KBM-7 (cell line): ENCODE data around the gene H2AZ1.
"Not testable (repeated sequence)": the region's sequence is repeated elsewhere in the genome, so short reads cannot be mapped to it uniquely, and the experiment has no call there.

Experiments
- DNase-seq: peaks from one replicate; pipeline ENCODE4 v3.0.0-alpha.2; 2015
- in situ Hi-C: fragments of 300-500 bp; cut with MboI; formaldehyde crosslinking; loops from 2 replicates; pipeline ENCODE4 v1.14.3; 2020; ENCODE audit warnings: low sequenced_read_pairs, low pct_unique_long_range_greater_than_20kb, mixed read lengths

H2AZ1 gene

DNA sequence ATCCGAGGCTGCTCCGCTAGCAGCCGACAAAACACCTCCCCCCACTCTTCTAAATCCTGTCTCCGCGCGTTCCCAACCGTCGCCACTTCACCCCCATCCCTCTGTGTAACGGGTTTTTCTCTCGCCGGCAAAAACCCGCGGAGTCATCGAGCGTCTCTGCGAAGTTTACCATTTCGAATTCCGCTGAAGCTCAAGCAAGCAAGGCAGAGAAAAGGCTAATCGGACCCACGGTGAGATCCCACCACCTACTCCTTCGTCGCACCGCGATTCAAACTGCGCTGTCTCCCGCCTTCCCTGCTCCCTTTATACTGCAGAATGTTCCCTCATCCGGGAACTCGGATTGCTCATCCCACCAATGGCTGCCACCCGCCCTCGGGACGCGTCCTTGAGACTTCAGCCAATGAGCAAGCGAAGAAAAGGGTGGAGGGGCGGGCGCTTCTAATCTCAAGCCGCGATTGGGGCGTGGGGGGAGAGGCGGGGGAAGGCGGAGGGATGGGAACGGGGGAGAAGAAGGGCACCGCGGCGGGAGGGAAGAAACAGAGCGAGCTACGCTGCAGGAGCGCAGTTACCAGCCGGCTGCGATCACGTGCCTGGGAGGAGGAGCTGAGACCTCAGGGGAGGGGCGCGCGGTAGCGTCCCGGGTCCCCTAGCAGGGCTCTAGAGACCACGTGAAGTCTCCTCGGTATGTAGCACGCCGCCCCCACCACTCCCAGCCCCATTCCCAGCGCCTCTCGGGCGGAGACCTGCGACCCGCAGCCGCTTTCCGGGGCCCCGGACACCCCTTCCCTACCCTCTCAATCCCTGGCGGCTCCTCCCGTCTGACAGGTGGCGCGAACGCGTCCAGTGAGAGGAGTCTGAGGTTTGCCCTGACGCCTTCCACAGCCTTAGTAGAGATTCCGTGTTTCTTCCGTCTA, at the start of gene H2AZ1:
H2AZ1 (minus strand) TSS at position 277 of the 914 bp plus-strand sequence; CDS start at position 172, 105 bp downstream.
- DNase-seq = peak; percentile 95
- in situ Hi-C loops = no loop called here

DNA sequence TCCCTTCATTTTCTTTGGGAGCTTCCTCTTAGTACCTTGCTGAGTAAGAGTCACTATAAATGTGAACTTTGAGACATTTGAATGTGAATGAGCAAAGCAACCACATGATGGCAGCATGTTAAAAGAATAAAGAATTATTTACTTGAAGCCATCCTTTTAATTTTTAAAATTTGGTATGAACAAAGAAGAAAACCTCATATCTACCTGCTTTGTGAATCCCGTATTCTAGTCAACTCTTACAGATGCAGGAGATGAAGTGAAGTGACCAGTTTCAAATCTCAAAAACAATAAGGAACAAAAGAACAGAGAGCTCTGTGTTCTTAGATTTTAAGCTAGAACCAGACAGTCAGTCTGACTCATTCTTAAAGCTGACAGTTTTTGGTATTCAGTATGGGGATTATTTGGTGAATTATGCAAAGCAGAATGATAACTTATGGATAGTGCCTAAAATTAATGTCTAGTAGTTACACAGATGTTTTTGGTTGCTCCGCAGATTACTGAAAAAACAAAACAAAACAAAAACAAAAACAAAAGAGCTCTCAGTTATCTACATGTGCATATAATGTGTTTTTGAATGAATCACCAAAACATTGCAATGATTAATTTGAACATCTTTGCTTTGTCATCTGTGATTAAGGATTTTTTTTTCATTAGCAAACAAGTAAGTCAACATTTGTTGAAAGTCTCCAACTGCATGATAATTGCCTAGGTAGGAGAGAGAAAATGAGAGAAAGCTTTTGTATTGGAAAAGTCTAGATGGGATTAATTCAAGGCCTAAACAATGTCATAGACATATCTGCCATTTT, 48.2 kb upstream of the H2AZ1 start:
- peak; percentile 15 for DNase-seq

DNA sequence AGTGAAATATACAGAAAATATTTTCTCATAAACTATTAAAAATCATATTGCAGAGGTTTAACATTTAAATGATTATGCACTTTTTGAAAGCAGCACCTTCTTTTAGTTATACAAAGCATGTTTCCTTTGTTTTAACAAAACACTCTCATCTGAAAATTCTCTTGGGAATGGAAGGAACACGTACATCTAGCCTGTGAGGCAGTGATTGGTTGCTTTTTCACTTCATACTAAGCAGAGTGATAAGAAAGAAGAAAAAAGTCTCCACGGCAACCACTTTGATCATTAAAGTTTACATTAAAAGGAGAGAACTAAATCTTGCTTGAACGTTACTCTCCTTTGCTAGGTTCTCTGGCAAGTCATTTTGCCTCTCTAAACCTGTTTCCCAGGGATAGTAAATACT, 41.7 kb upstream of the H2AZ1 start:
- in situ Hi-C loops = no loop called here
- no peak for DNase-seq

More for the DNA sequence above, 48.2 kb upstream of the H2AZ1 start:
- in situ Hi-C loops = no loop called here

DNA sequence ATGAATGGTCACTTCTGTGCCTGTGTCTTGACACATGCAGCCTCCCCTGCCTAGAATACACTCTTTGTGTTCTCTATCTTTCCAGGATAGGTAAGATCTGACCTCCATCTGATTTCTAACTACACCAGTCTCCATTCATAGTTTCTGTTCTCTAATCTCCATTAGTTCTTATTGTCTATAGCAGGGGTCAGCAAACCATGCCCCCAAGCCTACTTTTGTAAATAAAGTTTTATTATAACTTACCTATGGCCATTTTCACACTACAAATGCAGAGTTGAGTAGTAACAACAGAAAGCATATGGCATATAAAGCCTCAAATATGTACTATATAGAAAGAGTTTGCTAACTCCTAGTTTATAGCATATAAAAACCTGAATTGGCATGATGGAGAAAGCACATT, 37.6 kb upstream of the H2AZ1 start:
- in situ Hi-C loops = no loop called here
- DNase-seq = no peak

DNA sequence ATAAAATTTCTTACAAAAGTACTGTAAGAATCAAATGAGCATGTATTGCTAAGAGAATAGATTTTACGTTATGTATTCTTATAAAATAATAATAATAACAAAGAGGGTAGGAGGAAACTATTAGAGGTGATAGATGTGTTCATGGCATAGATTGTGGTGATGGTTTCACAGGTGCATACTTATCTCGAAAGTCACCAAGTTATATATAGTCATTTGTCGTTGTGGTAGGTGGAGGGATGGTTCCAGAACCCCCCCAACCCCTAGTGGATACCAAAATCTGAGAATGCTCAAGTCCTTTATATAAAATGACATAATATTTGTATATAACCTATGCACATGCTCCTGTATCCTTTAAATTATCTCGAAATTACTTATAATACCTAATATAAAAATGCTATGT, 36.7 kb upstream of the H2AZ1 start:
- in situ Hi-C loops = no loop called here
- DNase-seq = no peak

DNA sequence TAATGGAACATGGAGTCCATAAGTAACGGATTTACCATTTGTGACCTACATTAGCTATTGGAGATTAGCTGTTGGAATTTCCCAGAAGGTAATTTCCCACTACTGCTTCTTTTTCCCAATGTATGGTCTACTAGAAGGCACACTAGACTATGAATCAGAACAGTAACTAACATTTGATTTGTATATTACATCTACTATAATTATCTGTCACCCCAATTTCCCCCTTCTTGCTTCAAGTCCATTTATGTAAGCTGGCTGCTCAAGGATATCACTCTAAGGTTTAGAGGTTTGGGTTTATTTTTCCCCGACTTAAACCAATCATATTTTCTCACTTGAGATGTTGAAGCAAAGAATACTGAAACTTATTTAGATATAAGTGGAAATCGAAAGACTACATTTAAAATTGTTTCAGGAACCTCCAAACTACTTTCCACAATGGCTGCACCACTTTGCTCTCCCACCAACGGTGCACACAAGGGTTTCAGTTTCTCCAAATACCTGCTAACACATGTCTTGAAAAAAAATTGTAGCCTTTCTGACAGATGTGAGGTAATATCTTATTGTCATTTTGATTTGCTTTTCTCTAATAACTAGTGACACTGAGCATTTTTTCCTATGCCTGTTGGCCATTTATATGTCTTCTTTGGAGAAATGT, 33.3 kb upstream of the H2AZ1 start:
- DNase-seq = no peak
- in situ Hi-C loops = no loop called here

DNA sequence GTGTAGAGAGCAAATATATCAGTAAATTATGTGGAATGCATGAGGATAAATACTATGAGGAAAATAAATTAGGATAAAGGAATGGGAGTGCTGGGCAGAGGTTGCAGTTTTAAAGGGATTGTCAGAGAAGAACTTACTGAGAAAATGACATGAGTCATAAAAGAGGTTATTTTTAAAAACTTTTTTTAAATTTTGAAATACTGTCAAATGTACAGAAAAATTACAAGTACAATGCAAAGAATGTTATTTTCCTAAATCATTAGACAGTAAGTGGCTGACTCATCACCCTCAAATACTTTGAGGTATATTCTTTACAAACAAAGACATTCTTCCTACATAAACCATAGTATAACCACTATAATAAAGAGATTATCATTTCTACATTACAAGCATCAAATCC, 29.8 kb upstream of the H2AZ1 start:
- no peak for DNase-seq
- in situ Hi-C loops = no loop called here

DNA sequence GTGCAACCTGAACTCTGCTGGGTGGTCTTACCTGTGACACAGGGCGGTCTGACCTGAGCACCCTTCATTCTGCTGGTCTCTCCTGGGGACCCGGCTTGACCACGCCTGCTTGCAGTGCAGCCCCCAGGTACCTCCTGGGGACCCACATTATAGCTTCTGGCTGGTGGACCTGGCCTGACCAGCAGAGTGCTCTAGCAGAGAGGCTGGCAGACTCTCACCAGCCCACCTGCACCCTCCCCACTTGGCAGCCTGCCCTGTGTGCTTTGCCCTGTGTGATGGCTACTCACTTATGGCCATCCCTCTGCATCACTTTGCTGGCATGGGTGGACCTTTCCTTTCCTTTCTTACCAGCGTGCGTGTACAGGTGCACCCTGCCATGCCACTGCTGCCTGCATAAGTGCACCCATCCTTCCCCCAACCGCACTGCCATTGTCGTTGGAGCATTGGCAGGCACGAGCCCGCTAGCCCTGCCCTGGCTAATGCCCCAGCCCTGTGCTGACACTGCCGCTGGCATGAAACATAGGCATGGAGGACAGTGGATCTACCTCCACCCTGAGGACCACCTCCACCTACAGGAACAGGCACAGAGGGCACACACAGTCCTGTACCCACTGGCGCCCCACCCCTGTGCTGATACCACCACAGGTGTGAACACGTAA, 21.5 kb upstream of the H2AZ1 start:
- in situ Hi-C loops = no loop called here
- no peak for DNase-seq

DNA sequence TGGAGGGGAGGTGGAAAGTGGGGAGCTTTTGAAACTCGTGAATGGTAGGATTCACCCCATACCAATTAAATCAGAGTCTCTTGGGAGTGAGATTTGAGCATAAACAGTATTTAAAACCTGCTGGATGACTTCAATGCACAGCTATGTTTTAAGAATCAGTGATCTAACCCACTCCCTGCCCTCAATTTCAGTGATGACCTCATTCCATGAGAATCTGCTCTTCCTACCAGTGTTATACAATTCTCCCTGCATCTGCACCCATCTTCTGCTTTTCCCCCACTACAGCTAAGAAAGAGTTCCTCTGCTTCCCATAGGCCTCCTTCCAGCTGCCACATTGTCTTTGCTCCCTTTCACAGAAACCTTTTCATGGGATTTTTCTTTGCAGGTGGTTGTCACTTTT, 18.3 kb upstream of the H2AZ1 start:
- in situ Hi-C loops = no loop called here
- no peak for DNase-seq

DNA sequence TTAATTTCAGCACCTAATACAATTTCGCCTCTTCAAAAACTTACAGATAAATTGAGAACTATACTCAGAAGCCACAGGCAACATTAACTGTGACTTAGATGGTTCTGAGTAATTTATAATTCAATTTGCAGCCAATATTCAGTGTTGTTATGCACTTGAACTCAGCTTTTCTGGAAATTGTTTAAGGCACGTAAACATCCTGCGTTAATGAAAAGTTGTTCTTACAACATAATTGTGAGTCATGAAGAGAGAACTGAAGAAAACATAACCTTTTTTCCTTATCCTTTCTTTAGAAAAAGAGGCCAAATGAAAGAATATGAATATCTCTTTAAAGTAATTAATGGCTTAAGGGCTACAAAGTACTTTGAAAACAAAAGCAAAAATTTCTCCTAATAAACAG, 16.6 kb upstream of the H2AZ1 start:
- in situ Hi-C loops = no loop called here
- DNase-seq = no peak

DNA sequence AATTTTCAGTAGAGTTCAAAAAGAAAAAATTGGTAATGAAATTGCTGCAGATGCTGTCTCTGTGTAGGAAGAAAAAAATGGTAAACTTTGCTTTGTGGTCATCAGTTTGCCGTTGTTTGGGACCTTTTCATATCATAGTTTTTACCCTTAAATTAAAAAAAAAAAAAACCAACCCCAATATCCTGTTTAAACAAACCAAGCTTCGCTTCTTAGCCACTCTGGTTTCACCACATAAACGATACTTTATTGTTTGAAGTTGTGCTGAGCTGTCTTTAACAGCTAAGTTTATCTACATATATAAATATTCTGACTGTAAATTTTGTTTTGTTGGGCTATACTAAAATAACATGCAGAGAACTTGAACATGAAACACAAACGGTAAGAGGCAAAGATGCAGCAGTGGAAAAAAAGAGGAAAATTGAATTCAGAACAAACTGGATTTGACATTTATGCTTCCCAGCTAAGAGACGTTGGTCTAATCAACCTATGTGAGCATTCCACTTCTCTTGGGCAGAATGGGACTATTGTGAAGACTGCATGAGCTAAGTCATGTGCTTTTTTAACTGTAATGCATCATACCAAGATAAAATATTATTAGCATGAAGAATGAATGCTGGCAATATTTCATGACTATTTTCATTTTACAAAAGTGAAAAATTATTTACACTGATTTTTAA, 15.7 kb upstream of the H2AZ1 start:
- no peak for DNase-seq
- in situ Hi-C loops = no loop called here

DNA sequence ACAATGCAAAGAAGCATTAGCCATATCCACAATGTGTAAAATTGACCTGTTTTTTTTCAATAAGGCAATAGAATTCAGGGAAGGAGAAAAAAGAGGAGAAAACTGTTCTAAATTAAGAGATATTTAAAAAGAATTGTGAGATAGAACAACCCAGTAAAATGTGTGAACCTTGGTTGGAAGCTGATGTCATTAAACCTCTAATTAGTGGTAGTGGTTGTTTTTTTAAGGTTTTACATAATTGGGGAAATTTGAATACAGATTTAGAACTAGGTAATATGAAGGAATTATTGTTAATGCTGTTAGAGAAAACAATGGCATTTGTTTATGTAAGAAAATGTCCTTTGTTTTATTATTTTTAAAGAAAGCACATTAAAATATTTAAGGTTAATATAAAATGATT, 15.1 kb upstream of the H2AZ1 start:
- in situ Hi-C loops = no loop called here
- DNase-seq = no peak

DNA sequence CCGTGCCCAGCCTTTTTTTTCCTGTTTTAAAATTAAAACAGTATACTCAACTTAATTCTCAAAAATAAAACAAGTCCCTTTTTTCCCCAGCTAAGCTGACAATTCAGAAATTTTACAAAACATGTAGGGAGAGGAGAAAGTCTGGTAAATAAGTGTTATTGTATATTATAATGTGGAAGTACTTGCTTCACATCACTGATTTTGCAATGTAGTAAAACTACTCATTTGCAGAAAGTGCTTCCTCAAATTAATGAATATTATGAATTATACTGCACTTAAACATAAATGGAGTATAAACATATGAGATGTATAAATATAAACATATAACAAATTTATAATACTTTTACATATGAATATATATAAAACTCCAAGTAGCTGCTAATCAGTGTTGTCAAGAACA, 11.6 kb upstream of the H2AZ1 start:
- no peak for DNase-seq
- in situ Hi-C loops = no loop called here

DNA sequence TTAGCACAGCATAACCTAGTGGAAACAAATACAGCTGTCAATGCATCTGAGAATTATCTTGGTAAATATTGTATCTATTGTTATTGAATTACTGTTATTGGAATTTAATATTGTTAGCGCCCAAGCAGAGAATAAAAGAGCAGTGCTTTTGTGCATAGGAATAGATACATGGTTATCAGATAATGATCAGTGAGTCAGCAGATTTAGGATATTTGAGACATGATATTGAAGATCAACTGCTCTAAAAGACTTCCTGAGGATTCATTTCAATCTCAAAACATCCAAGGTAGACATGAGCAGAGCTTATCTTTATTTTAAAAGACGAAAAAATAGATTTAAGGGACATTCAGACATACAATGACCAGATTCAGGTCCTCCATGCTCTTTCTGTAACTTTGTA, 10.6 kb upstream of the H2AZ1 start:
- in situ Hi-C loops = no loop called here
- no peak for DNase-seq

DNA sequence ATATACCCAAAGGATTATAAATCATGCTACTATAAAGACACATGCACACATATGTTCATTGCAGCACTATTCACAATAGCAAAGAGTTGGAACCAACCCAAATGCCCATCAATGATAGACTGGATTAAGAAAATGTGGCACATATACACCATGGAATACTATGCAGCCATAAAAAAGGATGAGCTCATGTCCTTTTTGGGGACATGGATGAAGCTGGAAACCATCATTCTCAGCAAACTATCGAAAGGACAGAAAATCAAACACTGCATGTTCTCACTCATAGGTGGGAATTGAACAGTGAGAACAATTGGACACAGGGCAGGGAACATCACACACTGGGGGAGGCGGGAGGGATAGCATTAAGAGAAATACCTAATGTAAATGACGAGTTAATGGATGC, 8.1 kb upstream of the H2AZ1 start:
- in situ Hi-C loops, DNase-seq: not testable (repeated sequence)

DNA sequence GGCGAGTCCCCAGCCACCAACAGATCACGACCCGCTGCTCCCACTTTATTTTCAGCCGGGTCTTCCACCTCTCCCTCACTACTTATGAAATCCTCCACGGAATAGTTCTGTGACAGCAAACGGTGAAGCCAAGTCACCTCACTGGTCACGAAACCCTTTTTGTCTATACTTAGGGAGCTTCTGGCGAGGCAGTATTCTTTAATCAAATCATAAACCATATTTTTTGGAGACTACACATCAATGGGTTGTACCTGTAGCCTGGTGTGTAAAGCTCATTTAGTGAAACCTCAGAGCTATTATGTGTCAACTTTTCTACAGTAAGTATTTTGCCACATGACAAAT, 809 bp upstream of the H2AZ1 start:
- DNase-seq = no peak
- in situ Hi-C loops = no loop called here

DNA sequence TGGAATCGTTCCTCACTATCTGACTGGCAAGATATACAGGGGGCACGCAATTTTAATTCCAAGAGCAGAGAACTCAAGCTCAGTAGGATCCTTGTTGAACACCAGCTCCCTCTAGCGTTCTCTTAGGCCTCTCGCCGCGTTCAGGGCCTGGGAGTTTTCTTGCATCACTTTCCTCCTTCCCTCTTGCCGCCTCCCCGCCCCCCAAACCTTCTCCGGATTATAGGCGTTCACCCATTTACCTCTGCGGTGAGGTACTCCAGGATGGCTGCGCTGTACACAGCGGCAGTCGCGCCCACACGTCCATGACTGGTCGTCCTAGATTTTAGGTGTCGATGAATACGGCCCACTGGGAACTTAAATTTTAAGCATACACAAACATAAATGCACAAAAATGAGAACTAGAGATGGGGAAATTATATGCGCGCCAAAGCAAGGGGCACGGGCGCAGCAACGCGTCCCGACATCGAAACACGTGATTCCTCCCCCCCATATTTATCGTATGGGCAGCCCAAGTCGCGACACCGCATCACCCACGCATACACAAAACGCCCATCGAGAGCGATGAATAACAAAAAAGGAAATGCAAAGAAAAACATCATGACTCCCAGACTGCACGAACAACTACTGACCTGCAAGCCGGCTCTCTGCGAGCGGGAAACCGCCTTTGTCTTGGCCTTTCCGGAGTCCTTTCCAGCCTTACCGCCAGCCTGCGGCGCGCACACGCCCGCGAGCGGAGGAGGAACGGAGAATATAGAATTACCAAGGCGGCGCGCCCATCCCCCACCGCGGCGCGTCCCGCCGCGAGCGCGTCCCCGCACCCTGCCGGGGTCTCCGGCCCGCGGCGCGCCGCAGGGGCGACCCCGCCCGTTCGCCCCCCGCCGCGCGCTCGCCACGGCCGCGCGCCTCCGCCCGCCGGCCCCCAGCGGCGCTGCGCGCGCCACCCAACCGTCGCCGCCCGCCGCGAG, 759 bp downstream of the H2AZ1 start:
- in situ Hi-C loops = no loop called here

DNA sequence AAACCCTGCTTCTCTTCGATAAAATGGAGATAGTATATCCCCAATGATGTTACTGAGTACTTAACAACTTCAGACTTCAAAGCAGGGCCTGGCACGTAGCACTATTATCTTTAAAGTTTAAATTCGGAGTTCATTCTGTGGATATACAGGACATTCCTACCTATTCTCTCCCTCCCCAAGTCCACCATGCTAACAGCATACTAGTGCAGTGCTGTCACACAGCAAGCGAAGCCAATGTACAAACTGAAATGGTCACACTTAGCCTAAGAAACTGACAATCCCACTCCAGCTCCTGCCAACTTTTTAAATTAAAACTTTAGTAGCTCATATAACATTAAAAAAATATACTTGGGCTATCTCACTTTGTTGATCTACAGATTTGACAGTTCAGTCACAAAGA, 2.5 kb downstream of the H2AZ1 start:
- no peak for DNase-seq
- in situ Hi-C loops = no loop called here

More for the DNA sequence above, 759 bp downstream of the H2AZ1 start:
- peak; percentile 98 for DNase-seq
